HT1080 (cell line): ENCODE results near the gene BCKDK. TPM values are rescaled to one million over a fixed set of nuclear protein-coding genes. Genes with fewer than 3 reads are reported as not detected.
A peak's percentile ranks its signal among the peaks of the same experiment; 100 is the strongest.
"Not testable (repeated sequence)": the region's sequence is repeated elsewhere in the genome, so short reads cannot be mapped to it uniquely, and the experiment has no call there.

ENCODE experiments used
- DNase-seq: peaks from one replicate; pipeline ENCODE4 v3.0.0-alpha.2; 2015; ENCODE audit warnings: low read depth
- total RNA-seq: library from RNA; depleted of rRNA; stranded (reverse); fragments of >200 nt; shearing (Covaris generic); gene quantifications from 2 replicates; pipeline ENCODE4 v1.2.3, GENCODE V29; 2014

Gene BCKDK
- total RNA-seq, 1 experiment from 2014 or later = 66.0 TPM

- no peak for DNase-seq
Observed at GRCh38 chr16:31120129-31120528, 11.9 kb downstream of the BCKDK start.

- DNase-seq = no peak
Observed at GRCh38 chr16:31125844-31126243, 17.7 kb downstream of the BCKDK start.

- DNase-seq = no peak
Observed at GRCh38 chr16:31127182-31127581, 19.0 kb downstream of the BCKDK start.

DNA sequence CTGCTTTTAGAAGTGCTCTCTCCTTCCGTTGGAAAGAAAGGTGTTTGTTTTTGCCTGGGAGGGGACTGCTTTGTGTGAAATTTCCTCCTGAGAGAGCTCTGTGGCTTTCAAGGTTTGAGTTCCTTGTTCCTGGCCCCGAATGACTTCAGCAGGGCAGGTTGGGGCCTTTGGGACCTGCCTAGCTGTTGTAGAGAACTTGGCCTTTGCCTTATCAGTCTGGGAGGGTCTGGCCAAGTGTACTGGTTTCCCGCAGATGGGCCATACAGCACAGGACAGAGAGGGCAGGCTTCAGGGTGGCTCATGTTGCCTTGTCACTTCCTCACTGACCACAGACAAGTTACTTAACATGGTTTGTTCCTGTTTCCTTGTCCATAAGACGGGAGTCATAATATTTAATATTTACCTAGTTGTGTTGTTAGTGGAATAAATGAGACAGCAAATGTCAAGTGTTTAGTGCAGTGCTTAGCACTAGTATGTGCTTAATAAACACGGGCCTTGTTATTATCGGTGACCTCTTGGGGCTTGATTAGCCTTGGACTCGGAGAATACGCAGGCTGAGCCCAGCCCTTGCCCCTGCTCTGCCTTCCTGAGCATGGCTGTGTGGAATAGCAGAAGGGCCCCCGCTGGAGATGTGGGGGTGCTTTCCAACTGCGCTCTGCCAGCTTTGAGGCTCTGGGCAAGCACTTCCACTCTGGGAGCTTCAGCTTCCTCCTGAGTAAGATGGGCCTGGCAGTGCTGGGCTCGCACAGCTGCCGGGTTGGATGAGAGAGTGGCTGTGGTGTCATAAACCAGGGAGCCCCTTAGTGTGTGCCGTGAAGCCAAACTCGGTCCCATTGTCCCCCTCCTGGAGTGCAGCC is 20.8 kb downstream of the BCKDK start:
- DNase-seq = no peak

- DNase-seq = no peak
Observed at GRCh38 chr16:31129568-31130335, 21.6 kb downstream of the BCKDK start.

GRCh38 chr16:31130336-31130891 is 22.2 kb downstream of the BCKDK start:
- DNase-seq = no peak

GRCh38 chr16:31130899-31131298 is 22.7 kb downstream of the BCKDK start:
- DNase-seq = no peak

GRCh38 chr16:31131416-31131815 is 23.2 kb downstream of the BCKDK start:
- no peak for DNase-seq

GRCh38 chr16:31131841-31132271 is 23.7 kb downstream of the BCKDK start:
- no peak for DNase-seq

GRCh38 chr16:31132303-31132979 is 24.3 kb downstream of the BCKDK start:
- no peak for DNase-seq

- no peak for DNase-seq
Observed at GRCh38 chr16:31133046-31133501, 24.9 kb downstream of the BCKDK start.

DNA sequence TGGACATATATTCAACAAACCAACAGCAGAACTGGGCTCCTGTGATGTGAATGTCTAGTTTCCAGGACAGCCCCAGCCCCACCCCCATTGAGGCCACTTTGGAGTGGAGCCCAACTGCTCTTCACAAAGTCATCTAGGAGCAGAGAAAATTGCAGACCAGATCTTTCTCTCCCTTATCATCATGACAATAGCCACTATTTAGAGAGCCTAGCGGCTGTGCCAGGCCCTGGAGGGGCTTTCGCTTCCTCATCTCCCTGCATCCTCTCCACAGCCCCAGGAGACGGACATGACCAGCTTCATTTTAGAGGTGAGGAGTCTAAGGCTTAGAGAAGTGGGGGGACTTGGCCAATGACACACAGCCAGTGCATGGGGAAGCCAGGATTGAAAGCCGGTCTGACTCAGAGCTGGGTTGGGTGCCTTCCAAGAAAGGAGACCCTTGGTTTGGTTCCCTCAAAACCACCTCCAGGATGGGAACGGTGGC is 25.9 kb downstream of the BCKDK start:
- DNase-seq = no peak

DNA sequence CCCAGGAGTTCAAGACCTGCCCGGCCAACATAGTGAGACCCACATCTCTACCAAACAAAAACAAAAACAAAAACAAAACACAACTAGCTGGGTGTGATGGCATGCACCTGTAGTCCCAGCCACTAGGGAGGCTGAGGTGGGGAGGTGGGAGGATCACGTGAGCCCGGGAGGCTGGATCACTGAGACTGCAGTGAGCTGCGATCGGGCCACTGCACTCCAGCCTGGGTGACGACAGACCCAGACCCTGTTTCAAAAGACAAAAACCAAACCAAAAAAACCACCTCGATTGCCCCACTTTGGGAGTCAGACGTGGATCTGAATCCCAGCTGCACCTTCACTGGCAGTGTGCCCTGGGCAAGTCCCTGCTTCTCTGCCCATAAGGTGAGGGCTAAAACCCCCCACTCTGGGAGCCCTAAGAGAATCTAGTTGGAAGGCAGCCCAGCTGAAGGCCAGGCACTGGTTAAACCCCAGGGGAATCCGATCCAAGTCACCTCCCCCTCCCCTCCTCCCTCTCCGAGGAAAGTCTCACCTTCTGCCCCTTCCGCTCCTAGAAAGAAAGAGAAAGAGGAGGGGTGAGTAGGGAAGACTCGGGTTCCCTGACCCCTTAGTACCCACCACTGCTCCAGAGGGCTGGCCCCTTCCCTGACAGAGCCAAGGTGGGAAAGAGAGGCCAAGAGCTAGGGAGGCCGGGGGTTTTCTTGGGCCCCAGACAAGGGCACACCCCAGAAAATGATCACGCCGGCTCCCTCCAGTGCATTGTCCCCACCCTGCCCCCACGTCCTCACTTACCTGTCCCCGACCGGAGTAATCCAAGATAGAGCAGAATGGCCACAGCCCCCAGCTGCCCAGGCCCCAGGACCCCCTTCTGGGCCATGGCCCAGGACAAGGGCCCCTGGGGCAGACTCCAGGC is 26.7 kb downstream of the BCKDK start:
- DNase-seq = no peak

DNA sequence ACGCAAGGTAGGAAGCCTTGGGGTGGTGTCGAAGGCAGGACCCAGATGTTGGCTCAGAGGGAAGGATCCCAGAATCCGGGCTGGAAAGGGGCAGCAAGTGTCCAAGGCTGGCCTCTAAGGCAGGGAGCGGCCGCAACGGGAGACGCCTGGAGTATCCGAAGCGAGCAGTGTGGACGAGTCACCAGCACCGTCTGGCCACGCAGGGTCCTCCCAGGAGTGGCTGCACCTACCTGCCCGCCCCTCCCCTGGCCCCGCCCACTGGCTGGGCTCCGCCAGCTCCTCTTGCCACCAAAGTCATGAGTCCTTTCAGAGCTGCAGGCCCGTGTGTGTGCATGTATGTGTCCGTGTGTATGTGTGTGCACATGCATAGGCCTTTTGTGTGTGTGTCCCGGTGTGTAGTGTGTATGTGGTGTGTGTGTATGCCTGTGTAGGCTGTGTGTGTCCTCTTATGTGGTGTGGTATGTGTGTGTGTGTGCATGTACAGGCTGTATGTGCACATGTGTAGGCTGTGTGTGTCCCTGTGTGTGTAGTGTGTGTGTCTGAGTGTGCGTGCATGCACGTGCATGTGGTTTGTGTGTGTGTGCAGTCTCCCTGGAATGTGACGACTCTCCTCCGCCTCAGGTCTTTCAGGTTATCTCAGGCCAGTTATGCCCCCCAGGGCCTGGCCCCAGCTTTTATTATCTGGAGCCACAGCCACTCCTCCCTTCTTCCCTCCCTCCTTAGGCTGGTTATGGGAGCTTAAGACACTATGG is 27.5 kb downstream of the BCKDK start, which contains the start of gene PRSS8:
Gene PRSS8, minus strand, starts transcription at position 193 of the 752 bp plus-strand sequence. CDS start 229 bp downstream, outside the sequence.
- DNase-seq = no peak

GRCh38 chr16:31136287-31136662 is 28.1 kb downstream of the BCKDK start:
- no peak for DNase-seq

DNA sequence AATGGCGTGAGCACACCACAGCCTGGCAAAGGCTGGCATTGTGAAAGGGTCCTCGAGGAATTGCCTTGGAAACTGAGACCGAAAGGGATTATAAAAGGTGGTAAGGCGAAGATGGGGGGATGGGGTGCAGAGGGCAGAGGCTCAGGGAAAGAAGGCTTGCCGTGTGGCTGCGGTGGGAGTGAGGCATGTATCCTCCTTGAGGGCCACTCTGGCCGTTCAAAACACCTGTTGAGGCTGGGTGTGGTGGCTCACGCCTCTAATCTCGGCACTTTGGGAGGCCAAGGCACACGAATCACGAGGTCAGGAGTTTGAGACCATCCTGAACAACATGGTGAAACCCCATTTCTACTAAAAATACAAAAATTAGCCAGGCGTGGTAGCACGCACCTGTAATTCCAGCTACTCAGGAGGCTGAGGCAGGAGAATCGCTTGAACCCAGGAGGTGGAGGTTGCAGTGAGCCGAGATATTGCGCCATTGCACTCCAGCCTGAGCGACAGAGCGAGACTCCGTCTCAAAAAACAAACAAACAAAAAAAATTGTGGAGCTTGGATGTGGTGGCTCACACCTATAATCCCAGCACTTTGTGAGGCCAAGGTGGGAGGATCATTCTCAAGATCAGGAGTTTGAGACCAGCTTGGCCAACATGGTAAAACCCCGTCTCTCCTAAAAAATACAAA is 28.8 kb downstream of the BCKDK start:
- not testable (repeated sequence) for DNase-seq

GRCh38 chr16:31138621-31139578 is 30.7 kb downstream of the BCKDK start:
- peak; percentile 76 for DNase-seq

DNA sequence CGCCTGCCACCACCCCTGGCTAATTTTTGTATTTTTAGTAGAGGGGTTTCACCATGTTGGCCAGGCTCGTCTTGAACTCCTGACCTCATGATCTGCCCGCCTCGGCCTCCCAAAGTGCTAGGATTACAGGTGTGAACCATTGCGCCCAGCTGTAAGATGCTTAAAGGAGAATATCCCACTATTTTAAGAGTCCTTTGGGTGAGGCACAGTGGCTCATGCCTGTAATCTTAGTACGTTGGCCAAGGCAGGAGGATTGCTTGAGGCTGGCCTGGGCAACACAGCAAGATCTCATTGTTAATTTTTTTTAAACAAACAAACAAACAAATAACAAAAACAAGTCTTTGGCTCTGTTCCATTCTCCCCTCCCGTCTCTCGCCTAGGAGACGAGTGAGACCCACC is 32.9 kb downstream of the BCKDK start:
- DNase-seq = not testable (repeated sequence)
